NCI-H1694 (cell line): Measurements from ENCODE around the gene HMCN2.
A peak's percentile ranks its signal among the peaks of the same experiment; 100 is the strongest.
"Not testable (repeated sequence)": the region's sequence is repeated elsewhere in the genome, so short reads cannot be mapped to it uniquely, and the experiment has no call there.

Source experiments
- DNase-seq: peaks from one replicate; lab custom pipeline; 2025; lab: John Stamatoyannopoulos, UW

The HMCN2 gene

DNA sequence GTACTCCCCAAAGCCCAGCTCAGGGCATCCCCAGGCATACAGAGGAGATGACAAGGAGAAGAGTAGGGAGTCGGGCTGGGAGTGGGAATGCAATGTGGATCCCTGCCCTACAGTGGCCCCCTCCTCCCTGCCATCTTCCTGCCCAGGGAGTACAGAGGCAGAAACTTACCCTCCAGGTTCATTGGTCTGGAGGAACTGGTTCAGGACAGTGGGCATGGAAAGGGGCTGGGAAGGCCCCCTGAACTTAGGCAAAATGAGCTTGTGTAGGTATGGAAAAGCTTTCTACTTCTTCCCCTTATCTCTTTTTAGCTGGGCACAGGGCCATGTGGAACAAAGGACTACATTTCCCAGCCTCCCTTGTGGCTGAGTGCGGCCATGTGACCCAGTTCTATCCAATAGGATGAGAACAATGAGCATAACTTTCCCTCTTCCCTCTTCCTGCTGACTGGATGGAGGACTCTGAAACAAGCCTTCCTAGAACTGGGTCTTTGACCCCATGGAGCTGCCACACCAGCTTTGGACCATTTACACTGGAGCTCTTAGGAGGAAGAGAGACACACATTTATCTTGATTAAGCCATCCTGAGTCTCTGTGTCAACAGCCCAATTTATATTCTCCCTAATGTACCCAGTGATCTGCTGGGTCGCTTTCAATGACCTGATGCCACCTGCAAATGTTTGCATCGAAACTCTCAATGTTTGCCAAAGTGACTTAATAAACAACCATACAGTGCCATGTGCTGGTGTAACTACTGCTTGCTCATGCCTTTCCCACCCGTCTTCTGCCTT, 25.0 kb upstream of the HMCN2 start:
- peak; percentile 46 for DNase-seq

DNA sequence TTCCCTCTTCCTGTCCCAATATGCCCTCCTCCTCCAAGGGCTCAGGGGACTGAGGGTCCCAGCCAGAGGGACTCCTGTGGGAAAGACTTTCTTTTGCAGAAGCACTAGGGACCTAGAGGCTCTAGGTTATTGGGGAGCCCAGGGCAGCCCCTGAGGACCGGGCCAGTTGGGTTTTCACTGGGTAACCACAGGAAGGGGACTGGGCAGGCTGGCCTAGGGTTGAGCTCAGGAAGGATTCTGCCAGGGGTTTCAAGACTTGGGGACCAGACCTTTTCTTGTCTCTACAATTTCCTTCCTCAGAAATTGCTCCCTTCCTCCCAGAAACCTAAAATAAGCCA, 24.4 kb upstream of the HMCN2 start:
- DNase-seq: no peak

DNA sequence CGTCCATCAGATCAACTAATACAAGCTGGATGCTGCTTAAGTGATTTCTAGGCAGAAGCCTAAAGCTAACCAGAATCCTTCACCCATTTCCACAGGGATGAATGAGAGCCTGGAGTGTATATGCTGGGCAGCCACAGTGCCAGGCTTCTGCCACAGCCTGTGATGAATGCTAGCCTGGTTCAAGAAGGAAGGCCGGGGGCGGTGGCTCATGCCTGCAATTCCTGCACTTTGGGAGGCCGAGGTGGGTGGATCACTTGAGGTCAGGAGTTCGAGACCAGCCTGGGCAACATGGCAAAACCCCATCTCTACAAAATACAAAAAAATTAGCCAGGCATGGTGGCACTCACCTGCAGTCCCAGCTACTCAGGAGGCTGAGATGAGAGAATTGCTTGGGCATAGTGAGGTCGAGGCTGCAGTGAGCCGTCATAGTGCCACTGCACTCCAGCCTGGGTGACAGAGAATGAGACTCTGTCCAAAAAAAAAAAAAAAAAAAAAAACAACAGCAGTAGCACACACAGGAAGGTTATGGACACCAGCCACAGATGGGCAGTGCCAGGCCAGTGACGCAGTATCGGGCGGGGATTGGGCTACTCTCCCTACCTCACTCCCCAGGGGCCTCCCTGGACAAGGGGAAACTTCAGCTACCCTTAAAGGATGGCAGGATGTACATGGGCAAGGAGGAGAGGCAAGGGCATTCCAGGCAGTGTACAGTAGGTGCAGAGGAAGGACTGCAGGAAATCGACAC, 23.1 kb upstream of the HMCN2 start:
- DNase-seq: no peak

DNA sequence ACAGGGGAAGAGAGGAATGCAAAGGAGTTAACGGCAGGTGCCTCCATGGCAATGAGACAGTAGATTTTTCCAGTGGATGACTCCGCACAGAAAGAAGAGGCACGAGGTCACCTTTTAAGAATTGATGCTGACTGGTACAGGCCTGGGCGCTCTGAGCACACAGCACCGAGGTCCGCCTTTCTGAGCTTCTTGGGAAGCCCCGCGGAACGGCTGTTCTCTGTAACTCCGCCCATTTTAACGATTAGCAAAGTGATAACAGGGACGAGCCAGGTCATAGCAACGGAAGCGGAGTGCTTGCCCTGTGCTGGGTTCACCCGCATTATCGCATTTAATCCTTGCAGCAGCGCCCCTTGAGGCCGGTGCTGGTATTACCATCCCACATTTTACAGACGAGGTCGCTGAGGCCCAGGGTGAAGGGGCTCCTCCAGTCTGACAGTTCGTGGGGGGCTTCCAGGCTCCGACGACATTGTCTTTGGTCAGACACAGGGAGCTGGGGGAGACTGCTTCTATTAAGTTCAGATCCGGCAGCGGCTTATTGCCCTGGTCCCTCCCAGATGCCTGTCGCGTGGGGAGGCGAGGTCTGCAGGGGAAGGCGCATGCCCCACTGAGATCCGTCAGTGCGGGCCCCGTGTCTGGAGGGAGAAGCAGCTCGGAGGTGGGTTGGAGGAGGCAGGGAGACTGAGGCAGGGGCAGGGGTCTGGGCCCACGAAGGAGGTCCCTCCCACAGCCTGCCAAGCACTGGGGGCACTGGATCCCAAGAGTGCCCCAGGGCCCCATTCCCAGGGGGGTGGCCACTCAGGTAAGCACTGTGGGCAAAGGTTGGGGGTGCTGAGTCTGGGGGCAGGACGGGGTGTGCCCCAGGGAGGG, 22.3 kb upstream of the HMCN2 start:
- DNase-seq: peak; percentile 52

DNA sequence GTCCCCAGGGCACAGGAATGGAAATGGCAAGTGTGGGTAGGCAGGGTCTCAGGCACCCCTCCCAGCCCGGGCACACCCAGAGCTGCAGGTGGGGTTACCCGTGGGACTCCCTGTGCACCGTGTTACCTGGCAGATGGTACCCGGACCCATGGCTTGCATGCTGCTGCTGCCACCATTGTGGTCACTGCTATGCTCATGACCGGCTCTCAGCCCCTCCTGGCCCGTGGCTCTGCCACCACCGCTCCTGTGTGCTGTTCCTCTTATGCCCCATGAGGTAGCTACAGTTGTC, 21.7 kb upstream of the HMCN2 start:
- no peak for DNase-seq

DNA sequence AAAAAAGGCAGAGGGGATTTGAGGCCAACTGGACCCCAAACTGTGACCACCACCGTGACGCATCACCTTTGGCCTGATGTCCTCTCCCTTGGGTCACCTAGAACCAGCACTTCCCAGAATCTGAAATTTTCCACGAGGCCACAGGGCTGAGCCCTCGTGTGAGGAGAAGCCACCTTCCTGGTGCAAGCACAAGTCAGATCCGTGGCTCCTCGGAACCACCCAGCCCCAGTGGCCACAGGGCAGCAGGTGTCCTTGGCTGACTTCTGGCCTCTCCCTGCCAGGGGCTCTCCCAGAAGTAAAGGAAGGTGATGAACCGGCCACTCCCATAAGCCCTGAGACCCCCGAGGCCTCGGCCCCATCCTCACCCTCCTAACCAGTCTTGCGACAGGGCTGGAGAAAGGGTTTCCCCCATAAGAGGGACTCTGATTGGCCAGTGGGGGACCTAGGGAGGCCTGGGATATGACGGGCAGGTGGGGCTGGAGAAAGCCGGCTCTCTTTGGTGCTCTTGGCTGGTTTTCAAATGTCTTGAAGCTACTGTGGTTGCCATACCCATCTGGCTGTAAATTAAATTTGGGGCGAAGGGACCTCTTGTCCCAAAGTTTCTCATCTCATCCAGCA, 20.9 kb upstream of the HMCN2 start:
- no peak for DNase-seq

DNA sequence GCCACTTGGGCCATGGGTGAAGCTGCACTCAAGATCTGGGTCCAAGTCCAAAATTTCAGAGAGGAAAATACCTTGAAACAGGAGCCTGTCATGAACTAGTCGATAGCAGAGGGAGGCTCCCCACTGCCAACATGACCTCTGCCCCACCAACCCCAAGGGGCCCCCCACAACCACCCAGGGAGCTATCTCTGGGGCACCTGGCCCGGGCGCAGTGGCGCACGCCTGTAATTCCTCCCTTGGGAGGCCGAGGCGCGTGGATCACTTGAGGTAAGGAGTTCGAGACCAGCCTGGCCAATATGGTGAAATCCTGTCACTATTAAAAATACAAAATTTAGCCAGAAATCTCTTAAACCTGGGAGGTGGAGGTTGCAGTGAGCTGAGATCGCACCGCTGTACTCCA, 20.1 kb upstream of the HMCN2 start:
- no peak for DNase-seq

DNA sequence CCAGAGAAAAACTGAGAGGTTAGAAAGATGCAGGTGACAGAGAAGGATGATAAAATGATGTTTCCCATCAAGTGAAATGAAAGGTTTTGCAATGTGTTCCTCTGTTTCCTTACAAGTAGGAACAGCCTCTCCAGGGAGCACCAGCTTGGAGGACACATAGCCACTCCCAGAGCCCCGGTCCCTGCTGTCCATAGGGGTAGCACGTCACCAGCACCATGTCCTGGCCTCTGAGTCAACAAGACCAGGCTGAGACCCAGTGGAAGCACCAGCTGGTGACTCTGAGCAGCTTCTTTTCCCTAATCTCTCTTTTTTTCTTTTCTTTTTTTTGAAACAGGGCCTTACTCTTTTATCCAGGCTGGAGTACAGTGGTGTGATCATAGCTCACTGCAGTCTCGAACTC, 19.4 kb upstream of the HMCN2 start:
- no peak for DNase-seq

DNA sequence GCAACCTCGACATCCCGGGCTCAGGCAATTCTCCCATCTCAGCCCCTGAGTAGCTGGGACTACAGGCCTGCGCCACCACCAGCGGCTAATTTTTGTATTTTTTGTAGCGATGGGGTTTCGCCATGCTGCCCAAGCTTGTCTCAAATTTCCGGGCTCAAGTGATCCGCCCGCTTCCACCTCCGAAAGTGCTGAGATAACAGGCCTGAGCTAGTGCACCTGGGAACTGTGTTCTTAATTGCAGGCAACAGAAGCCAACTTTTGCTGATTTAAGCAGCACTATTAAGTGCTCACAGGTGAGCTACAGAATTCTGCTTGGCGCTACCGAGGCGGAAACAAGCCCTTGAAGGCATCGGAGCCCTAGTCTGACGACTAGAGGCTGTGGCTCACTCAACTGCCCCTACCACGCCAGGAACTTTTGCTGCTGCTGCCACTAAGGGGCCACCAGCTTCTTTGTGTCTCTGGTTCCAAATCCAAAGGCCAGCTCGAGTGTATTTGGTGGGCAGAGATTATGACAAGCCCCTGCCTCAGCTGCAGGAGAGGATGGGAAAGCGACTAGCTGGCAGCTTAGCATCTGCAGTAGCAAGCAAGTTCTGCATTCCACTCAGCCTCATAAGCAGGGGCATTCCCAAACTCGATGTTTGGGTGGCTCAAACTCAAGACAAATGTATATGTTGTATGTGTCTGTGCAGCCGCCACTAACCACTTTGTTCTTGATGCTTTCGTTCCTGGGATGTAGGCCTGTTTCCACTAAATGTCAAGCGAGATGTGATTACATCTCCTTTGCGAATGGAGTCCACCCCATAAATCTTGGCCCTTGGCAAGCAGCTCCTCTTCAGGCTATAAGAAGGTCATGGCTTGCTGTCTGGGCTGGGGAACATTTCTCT, 10.6 kb upstream of the HMCN2 start:
- DNase-seq: no peak

DNA sequence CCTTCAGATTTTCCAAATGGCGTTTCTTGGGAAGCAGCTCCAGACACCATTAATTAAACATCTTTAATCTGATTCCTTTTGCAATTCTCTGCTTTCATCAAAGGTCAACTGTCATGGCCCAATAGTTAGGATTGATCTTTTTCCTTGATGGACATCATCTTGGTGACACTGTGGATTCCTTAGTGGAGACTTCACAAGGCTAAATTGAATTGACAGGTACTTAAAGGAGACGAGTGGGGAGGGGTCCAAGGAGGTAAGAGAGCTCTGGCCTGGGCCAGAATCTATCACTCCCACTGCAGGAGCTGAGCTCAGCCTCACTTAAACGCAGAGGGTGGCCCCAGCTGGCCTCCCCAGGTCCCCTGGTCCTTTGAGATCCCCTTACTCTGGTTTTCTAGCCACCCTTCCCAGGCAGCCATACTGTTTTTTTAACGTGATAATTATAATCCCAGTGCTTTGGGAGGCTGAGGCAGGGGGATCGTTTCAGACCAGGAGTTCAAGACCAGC, 9.9 kb upstream of the HMCN2 start:
- no peak for DNase-seq

DNA sequence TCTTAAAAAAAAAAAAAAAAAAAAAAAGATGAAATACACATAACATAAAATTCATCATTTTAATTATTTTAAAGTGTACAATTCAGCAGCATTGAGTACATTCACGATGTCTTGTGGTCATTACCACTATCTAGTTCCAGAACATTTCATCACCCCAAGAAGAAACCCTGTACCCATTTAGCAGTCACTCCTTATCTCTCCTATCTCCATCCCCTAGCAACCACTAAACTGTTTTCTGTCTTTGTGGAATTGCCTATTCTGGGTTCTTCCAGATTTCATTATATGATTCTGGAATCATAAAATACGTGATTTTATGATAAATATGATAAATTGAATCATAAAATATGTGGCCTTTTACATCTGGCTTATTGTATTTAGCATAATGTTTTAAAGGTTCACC, 8.9 kb upstream of the HMCN2 start:
- DNase-seq: no peak

DNA sequence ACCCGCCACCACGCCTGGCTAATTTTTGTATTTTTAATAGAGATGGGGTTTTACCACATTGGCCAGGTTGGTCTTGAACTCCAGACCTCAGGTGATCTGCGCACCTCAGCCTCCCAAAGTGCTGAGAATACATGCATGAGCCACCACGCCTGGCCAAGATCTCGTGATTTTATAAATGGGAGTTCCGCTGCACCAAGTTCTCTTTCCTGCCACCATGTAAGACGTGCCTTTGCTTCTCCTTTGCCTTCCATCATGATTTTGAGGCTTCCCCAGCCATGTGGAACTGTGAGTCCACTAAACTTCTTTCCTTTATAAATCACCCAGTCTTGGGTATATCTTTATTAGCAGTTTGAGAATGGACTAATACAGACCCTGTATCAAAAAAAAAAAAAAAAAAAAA, 7.4 kb upstream of the HMCN2 start:
- DNase-seq: not testable (repeated sequence)

DNA sequence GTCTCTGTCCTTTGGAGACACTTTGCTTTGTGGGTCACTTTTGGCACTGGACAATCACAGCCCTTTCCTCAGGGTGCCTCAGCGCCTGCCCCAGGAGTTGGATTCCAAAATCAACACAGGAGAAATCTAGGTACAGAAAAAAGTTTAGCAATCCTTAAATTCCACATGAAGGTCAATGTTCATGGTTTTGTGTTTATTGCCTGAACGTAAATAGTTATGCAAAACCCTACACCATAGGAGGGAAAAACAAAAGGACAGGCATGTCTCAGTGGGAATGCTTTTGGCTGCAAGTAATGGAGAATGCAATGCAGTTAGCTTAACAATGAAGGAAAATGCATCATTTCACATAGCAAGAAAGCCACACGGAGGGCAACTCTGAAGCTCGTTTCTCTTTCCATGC, 6.5 kb upstream of the HMCN2 start:
- no peak for DNase-seq

DNA sequence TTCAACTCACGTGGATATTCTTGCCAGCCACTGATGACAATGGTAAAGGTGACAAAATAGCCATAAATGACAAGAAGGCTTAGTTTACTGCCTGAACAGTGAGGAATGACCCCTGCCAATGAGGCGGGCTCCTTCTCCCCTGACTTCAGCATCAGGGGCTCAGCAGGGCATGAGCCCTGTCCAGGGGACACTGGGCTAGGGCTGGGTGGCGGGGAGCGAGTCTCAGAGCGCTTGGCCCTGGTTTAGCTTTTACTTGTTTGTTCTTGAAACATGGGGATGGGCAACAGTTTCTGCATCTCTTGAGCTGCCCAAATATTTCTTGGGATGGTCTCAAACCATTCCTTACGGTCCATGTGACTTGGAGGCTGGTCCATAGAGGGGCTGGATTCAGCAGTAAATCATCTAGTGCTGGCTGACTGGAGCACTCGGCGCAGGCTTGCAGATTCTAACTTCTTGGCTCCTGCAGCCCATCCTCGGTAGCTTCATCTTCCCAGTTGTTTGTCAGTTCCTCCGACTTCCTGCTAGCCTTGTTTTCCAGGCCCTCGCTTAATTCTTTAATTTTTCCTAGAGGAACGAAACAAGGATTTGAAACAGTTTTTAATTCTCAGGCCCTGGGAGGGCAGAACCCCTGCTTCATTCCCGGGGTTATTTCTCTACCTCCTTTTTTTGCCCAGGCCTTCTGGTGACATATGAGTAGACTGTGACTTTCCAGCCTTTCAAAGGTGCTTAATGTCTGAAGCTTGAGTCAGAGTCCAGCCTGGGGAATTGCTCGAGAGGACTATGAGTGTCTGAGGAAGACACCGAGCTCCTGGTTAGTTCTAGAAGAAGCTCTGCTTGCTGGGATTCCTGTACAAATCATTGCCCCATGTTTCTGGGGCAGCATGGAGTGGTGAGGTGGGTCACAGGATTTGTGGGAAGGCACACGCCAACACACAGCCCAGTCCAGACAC, 4.5 kb upstream of the HMCN2 start:
- no peak for DNase-seq

DNA sequence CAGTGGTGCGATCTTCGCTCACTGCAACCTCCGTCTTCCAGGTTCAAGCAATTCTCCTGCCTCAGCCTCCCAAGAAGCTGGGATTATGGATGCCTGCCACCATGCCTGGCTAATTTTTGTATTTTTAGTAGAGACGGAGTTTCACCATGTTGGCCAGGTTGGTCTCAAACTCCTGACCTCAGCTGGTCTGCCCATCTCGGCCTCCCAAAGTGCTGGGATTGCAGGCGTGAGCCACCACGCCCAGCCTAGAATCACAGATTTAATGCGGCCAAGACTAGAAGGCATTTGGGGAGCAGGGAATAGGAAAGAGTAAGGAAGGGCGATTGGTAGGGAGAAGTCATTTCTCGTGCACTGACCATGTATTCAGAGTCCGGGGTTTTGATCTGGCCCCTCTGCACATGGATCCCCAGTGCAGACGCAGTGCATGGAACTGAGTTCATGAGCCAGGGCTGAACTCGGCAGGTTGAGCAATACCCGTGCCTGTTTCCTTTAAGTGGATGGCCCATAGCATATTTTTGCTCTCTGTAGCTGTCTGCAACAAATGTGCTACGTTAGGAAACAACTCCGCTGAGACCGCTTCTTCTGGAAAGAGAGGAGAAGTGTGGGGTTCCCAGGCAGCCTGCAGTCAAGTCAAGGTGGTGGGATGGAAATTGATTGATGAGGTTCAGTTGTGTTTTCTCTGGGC, 3.4 kb upstream of the HMCN2 start:
- DNase-seq: no peak

DNA sequence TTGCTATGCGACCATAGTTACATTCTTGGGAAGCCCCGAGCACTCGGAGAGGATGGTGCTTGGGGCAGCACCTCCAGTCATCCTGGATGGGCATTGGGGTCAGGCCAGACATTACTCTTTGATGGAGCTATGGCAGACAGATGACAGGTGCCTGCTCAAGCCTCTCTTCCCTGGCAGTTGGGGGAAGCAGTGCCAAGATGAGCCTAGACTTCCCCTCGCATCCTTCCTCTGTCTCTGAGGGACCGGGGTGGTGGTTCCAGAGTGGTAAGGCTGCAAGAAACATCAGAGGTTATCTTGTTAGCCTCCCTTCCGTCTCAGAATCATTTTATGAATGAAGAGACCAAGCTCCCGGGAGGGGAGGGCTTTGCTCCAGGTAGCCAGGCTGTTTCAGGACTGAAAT, 2.8 kb upstream of the HMCN2 start:
- no peak for DNase-seq

DNA sequence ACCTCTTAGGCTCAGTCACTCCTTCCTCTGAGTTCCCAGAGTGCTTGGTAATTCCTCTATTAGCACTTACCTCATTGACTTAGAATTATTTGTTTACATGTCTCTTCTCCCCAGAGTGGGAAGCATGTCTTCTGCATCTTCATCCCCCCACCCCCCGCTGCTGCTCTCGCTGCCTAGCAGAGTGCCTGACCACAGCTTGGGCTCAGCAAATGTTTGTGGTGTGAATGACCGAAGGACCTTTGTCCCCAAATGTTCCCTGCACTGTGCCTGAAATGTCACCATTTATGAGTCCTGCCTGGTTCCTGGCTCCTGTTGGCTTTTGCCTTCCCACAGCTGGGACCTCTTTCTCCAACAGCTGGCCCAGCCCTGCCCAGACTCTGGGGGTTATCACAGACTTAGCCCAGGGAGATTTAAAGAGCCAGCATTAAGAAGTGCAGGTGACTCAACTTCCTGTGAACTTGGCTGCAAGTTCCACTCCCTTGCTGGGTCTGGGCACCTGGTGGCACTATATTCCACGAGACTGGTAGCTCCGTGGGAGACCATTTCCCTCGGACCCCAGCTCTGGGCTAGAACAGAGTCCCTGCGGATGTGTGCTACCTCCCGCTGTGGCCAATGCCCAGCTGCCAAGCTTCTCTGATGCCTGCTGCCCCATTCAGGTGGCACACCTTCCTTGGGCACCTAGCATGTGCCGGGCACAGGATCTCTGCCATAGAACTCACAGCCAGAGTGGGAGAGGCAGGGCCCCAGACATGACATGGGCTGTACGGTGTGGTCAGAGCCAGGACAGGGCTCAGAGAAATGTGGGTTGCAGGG, 1.8 kb upstream of the HMCN2 start:
- DNase-seq: no peak

DNA sequence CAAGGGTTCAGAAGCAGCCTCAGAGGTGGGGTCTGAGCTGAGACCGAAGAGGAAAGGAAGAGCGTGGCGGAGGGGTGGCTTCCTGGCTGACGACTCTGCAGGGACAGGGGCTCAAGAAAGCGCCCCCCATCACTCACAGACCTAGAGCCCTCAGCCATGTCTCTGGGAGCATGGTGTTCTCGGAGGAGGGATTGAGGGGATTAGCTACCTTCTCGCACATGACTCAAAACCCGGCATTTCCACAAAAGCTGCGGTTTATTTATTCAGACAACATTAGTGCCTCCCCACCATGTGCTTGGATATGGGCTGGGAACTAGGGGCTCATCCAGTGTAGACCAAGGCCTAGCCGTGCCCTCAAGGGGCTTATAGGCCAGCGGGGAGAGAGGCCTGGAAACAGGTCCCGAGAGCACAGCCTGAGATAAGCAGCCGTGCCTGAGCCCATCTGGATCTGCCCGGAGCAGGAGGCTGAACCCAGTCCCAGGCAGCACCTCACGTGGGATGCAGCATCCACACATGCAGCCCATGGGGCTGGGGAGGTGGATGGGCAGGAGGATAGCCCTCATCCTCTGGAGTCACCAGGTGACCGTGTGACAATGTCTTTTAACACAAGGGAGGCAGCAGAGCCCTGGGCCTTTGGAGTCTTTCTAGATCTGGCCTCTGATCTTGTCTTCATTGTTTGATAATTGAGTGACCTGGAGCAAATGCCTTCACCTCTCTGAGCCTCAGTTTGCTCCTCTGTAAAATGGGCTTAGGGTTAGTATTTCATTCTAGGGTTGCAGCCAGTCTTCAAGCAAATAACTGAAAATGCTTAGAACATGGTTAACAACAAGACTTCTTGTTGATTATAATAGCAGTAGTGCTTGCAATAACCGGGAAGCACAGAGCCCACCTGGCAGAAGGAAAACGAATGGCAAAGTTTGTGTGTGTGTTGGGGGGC, 878 bp upstream of the HMCN2 start:
- no peak for DNase-seq
